CD4-positive, alpha-beta T cell treated with Interleukin-4 for 1 hour (primary cell): Measurements from ENCODE around the gene LYPD4.

ENCODE experiments used
- DNase-seq, 2 donors: peaks; one replicate each; pipeline ENCODE4 v3.0.0-alpha.2; 2020 to 2022

LYPD4 gene

DNA sequence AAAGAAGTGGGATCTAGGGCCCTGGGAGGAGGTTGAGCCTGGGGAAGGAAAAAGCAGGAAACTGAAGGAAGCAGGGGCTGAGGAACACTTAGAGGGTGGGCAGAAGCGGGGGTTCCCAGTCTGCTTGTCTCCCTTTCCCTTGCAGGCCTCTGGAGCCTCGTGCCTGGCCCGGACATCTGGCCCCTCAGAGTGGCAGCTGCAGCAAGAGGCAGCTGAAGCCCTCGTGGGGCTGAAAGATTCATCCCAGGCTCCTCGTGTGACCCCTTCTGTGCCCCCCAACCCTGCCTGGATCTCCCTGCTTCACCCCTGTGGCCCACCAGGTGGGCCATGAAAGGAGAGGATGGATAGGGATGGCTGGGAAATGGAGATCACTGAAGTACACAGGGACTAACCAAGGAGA is 5.9 kb upstream of the LYPD4 start:
- no peak for DNase-seq

DNA sequence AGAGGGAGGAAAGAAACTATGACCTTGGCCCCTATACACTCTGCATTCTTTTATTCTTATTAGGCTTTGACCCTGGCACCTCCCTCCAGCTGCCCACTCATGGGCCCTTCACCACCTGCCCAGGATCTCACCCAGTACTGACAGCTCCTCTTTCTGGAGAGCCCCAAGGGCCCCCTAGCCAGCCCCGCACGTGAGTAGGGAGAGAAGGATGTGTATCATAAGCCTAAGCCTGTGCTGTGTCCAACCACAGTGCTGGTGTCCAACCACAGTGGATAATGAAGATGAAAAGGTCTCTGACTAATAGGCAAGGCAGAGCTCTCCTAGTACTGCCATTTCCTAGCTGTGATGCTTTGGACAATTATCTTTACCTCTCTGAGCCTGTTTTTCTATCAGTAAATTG is 4.6 kb upstream of the LYPD4 start:
- DNase-seq: no peak

DNA sequence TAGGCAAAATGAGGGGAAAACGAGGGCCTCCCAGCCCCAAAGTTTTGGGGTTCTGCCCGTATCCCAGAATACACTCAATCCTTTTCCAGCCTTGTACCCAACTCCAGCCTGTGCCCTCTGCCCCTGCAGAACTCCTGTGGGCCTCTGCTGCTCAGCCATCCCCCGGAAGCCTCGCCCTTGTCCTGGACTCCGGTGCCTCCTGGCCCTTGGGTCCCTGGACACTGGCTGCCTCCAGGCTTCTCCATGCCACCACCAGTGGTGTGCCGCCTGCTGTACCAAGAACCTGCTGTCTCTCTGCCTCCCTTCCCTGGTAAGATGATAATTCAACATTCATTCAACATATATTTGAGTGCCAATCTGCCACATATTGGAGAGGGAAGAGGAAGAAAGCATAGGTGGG is 4.2 kb upstream of the LYPD4 start:
- no peak for DNase-seq

DNA sequence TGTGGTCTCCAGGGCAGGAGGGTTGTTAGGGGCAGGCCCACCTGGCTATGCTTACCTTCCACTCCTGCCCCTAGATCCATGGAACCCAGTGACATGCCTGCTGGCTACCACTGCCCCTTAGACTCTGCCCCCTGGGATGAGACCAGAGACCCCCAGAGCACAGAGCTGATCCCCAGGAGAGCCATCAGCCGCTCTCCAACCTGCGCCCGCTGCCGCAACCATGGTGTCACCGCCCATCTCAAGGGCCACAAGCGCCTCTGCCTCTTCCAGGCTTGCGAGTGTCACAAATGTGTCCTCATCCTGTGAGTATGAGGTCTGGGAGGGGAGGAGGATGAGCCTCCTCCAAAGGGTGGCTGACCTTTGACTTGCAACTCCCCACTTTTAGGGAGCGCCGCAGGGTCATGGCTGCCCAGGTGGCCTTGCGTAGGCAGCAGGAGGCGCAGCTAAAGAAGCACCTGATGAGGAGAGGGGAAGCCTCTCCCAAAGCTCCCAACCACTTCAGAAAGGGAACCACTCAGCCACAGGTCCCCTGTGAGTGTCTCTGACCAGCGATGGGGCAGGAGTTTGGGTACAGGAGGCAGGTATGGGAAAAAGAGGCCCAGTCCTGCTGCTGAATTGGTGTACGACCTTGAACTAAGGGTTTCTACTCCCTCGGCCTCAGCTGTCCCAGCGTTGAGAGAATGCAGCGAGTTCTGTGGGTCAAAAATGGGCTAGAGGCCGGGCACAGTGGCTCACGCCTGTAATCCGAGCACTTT is 3.0 kb upstream of the LYPD4 start:
- no peak for DNase-seq

DNA sequence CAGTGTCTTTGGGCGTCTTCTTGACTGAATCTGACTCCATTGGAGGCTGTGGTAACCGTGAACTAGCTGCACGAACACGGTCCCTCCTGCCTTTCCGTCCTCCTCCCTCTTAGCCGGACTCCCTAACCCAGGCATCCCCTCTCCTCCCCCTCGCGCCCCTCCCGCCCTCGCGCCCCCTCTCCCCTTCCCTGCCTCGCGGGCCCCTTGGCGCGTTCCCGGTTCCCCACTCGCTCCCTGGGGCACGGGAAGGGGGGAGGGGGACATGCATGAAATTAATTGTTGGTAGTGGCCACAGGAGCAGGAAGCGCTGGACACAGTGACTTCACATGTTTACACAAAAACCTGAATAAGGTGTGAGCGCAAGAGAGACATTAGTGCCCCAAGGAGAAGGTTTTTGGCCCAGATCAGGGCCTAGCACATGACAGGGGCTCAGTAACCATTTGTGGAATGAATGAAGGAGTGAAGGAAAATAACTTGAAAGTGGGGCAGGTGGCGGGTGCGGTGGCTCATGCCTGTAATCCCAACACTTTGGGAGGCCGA is 638 bp upstream of the LYPD4 start:
- DNase-seq: no peak

DNA sequence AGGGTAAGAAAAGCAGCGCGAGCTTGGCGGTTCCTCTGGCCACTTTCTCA is 343 bp upstream of the LYPD4 start, which contains the start of gene DMRTC2:
TSS of gene DMRTC2 (plus strand) at position 42 of the 50 bp plus-strand sequence. CDS start 2,387 bp downstream, outside the sequence.
- no peak for DNase-seq

DNA sequence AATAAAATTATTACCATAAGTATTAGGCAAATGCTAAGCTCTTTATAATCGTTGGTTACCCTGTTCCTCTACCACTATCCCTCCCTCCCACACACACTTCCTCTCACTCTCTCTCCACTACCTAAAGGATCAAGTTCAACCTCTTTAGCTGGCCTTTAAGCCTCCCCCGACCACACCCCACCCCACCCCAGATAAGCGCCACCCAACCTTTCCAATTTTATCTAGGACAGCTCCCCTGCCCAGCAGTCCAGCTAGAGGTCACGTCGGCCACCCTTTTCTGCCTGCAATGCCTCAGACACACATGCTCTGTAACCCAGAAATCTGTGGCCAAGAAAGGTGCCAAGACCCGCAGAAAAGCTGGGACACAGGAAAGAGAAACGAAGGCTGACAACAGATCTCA is 1.1 kb downstream of the LYPD4 start:
- DNase-seq: no peak

DNA sequence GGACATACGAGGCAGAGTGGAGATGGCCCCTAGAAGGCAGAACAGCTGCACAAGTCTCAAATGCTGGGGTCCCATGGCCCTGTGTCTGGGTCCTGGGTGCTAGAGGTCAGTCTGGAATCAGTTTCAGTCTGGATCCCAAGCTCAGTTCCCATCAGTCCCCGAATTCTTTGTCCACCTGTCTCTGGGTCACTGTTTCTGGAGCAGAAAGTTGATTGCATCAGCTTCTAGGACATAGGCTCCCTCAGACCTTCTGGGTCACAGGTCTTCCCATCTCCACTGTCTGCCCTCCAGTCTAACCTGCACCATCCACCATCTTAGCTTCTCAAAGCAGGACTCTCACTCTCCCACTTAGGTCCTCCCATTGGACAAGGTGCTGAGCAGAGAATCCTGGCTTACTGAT is 5.3 kb downstream of the LYPD4 start:
- no peak for DNase-seq

DNA sequence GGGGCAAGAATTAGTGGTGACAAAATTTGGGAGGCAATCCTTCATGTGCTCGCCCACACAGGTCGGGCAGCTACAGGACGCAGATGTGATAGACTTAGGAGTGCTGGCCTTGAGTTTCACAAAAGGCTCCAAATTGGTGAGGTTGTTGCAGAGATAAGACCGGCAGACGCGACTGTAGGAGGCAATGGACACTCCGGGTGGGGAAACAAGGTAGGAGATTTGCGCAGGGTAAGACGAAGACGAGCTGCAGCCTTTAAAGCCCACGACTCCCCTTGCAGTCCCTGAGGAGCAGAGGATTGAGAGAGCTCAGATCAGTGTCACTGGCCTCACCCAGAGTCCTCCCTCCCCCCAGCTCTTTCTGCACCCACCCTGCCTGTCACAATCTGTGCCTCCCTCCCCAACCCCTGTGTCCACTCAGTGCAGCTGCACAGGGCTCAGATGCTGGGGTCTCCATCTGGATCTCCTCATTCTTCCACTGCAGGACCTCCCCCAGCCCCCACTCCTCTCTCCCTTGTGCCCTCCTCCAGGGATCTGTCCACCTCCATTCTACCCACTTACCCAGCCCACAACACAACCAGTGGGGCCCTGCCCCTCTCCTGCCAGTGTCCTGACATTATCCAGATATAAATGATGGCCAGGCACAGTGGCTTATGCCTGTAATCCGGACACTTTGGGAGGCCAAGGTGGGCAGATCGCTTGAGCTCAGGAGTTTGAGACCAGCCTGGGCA is 6.3 kb downstream of the LYPD4 start:
- DNase-seq: no peak

DNA sequence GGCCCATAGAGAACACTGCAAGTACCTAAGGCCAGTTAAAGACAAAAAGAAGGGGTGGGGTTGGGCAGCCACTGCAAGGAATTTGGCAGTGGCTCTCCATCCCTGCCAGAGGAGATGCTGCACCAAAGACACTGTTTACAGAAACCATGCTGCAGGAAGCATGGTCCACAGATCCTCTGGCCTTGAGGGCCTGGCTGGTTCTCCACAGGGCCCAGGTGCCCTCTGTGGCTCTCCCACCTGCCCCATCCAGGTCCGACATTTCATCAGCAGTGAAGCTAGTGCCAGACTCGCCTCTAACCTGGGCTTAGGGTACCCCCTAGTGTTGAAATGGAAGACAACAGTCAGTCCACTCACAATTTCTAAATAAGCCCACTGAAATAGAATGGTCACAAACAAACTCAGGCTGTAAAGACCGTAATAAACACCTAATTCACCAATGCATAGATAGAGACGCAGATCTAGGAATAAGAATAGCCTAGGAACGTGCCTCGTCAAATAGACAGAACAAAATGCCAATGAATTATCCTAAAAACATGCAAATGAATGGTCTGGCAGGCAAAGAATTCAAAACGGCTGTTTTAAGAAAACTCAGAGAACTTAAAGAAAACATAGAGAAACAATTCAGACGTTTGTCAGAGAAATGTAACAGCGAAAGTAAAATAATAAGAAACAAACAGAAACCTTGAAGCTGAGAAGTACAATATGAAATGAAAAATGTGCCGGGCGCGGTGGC is 23.3 kb downstream of the LYPD4 start:
- peak; percentile 64 to 66 for DNase-seq

DNA sequence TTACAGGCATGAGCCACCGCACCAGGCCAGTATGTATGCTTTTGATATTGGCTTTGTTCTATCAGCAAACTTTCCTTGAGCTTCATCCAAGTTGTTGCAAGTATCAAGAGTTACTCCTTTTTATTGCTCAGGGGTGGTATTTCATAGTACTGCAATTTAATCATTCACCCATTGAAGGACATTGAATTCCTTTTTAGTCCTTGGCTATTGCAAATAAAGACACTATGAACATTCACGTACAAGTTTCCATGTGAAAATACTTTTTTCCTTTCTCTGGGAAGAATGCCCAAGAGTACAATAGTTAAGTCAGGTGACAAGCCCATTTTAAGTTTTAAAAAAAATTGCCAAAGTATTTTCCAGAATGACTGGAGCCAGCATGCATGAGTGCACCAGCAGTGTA is 27.7 kb downstream of the LYPD4 start:
- no peak for DNase-seq

DNA sequence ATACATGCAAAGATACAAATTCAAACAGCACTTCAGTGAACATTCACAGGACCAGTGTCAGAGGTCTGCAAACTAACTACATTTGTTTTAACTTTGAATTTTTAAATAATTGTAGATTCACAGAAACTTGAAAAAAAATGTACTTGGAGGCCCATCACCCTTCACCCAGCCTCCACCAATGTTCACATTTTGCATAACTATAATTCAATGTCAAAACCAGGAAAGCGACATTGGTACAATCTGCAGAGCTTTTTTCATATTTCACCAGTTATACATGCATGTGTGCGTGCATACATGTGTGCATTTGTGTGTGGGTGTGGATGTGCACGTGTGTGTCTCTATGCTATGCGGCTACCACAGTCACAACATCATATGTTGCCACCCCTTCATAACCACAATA is 29.2 kb downstream of the LYPD4 start:
- no peak for DNase-seq

DNA sequence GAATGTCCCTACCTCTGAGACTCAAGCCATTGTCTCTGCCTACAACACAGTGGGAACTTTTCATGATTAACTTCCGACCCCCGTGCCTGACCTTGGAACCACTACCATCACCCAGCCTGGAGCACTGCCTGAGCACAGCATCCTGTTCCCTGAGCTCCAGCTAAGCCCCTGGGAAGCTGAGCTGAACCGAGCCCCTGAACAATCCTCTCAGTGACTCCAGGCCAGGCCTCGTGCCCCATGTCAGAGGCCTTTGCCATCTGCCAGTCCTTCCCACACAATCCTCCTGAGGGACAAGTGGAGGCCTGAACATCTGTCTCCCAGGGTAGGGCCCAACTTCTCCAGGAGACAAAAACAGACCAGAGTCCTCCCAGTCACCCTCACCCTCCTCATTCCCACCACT is 30.6 kb downstream of the LYPD4 start:
- no peak for DNase-seq

DNA sequence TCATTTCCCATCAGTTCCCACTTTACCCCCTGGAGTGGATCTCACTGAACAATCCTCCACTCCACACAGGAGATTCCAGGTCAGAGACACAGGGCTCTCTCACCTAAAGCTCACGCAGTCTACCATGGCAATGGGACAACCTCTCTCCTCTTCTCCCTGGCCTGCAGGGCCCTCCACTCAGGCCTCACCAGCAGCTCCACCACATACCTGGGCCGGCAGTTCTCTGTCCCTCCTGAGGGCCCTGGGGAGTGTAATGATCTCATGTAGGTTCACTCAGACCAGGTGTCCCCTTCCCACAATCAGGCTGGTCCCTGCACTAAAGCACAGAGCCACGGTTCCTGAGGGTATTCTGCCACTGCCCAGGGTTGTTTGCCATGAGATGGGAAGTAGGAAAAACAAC is 32.5 kb downstream of the LYPD4 start:
- no peak for DNase-seq

DNA sequence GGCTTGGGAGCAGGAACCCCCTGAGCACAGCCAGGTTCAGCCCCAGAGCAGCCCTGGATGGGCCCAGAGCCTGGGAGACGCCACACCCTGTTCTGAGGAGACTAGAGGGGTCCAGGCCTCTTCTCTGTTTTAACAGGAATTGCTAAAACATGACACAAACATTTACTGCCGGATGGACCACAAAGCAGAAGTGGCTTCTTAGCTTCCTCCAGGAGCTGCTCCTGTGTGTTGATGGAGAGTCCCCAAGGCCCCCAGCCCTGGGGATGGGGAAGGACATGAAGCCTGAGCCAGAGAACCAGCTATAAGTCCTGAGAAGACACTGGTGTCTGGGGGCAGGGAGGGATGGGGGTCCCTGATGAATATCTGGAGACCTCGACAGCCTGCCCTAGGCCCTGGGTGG is 33.4 kb downstream of the LYPD4 start:
- DNase-seq: peak; percentile 22 to 64

DNA sequence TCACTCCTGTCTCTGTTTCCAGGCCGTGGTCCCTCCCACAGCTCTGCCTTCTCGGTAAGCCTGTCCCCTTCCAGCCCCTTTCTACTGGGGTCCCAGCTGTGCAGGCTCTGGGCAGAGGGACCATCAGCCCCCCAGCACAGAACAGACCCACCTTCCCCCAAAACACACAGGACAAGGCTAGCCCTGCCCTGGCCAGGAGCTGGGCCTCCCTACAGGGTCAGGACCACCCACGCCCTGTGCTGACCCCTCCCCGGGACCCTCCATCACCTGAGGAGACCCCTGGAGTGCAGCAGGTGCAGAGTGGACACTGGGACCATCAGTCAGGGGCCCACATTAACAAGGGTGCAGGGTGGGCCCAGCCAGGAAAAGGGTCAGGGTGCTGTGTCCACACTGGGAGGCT is 34.2 kb downstream of the LYPD4 start:
- no peak for DNase-seq

DNA sequence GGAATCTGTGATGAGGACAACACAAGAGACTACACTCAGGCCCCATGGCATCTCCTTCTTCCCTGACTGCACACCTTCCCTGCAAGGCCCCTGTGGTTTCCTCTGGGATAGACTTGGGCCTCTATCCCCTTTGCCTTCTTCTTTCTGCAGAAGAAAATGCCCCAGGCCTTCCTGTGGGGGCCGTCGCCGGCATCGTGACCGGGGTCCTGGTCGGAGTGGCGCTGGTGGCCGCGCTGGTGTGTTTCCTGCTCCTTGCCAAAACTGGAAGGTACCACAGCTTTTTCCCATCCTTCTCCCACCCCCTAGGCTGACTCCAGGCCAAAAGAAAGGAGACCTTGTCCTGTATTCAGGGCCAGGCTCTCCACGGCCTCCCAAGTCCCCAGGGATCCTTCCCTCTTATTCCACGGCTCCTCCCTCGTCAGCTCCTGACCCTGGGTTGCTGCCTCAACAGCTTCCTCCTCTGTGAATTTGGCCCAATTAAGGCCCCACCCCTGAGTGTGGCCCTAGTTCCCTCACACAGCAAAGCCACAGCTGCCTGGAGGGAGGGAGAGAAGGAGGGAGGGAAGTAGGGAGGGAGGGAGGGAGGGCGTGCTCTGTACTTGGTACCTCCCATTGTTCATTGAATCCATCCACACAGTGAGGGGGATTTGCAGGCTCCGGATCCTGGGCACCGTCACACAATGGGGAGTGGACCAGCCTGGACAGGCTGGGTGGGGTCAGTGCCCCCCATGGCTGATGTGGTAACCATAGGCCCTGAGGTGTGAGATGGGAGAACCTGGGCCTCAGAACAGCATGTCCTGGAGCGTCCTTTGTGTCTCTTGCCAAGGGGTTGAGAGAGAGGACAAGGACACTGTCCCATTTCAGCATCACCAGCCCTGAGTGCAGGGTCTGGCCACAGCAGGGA is 35.6 kb downstream of the LYPD4 start:
- peak in 1 of 2 donors; percentile 51 for DNase-seq

DNA sequence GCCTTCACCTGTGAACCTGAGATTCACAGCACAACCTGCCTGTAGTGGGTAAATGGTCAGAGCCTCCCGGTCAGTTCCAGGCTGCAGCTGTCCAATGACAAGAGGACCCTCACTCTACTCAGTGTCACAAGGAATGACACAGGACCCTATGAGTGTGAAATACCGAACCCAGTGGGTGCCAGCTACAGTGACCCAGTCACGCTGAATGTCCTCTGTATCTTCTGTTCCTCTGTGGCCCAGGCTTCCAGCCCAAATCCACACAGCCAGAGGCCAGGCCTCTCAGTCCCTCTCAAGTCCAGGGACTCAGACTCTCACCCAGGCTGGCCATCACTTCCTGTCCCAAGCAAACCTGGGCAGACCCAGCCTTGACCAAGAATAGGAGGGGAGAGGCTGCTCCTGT is 37.3 kb downstream of the LYPD4 start:
- no peak for DNase-seq

DNA sequence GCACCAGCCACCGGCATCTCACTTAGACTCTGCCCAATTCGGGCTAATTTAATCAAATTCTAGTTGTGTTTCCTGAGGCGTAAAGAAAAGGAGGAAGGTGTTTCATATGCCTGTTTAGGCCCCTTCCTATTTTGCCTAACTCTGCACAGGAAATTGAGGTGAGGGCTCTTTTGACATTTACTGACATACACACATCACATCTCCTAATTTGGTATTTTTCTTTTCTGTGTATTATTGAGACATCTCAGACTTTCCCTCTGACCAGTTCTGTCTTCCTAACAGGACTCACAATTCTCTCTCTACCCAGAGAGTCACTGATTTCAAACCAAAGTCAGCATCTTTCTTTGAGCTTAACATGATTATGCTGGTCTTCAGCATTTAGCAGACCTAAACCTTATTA is 40.1 kb downstream of the LYPD4 start:
- no peak for DNase-seq

DNA sequence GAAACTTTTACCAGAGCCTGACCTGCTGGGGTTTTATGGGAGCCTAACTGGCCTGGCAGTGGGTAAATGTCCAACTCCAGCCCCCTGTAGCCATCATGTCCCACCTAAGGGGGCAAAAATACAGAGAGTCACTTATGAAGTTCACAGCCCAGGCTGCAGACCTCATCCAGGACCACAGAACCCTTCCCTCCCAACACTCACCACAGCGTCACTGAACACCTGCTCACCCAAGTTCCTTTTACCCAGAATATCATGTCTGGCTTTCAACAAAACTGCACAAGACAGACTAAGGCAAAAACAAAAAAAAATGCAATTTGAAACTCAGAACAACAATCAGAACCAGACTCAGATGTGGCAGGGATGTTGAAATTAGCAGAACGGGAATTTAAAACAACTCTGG is 41.7 kb downstream of the LYPD4 start:
- peak in 1 of 2 donors; percentile 24 for DNase-seq

DNA sequence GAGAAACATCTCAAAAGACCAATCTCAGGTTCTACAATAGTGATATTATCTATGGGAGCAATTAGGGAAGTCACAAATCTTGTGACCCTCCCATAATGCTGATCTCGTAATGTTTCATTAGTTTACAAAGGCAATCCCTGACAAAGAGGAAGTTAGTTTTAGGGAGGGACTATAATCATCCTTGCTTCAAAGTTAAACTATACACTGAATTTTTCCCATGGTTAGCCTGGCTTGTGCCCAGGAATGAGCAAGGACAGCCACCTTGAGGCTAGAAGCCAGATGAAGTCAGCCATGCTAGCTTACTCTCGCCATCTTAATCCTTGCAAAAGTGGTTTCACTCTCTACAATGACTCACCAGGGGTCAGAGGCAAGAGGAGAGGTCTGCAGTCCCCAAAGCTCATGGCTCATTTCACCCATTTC is 42.7 kb downstream of the LYPD4 start:
- DNase-seq: no peak

DNA sequence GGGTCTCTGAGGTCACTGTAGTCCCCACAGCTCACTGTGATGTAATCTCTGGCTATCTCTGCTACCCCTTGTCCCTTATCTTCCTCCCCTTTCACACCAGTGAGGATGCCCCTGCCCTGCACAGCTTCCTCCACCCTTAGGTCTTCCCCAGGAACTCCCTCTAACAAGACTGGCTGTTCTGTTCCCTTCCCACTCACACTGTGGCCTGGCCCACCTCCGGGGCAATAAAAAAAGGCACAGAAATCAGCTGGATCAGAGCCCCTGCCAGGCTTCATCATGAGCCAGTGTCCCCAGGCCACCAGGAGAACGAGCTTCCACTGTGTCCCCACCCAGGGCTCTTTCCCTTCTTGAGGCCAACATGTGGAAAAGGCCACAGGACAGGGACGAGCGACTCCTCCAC is 43.5 kb downstream of the LYPD4 start:
- no peak for DNase-seq

DNA sequence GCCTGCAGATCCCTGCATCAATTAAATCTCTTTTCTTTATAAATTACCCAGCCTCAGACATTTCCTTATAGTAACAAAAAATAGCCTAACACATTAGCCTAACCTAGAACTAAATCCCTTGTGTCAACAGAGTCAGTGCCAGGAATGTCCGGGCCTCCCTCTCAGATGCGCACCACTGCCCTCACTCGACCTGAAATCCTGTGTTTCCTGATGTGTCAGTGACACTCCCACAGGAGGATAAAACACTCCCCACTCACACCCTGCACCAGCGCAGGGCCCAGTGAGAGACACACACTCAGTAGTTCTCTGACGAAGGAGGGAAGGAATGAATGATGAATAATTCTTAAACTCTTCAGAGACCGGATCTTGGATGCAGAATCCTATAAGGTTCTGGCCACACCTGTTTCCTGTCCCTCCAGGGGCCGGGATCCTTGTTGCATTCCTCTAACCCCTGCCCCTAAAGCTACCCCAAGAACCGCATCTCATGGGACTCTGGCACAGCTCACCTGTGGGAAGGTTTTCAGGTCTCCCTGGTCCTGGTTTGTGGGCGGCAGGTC is 45.0 kb downstream of the LYPD4 start:
- no peak for DNase-seq
